KMS-11 (cell line): ENCODE measurements around the gene PLOD1.
"Not testable (repeated sequence)": the region's sequence is repeated elsewhere in the genome, so short reads cannot be mapped to it uniquely, and the experiment has no call there.

Experiments used
- H2AFZ ChIP-seq: fragments of 200-600 bp; sonication (generic); 2 replicates; pipeline ENCODE4 v1.6.1; 2016; ENCODE audit warnings: antibody characterized with exemption, mixed run types, low read depth
- H3K27ac ChIP-seq: fragments of 200-600 bp; sonication (generic); 2 replicates; pipeline ENCODE4 v1.6.1; 2016; ENCODE audit warnings: mild to moderate bottlenecking, mixed run types
- H3K27me3 ChIP-seq: fragments of 200-600 bp; sonication (generic); 2 replicates; pipeline ENCODE4 v1.6.1; 2017; ENCODE audit warnings: mild to moderate bottlenecking, low read depth, mixed run types, moderate library complexity; ENCODE audit not compliant: insufficient read depth
- H3K36me3 ChIP-seq: fragments of 200-600 bp; sonication (generic); 2 replicates; pipeline ENCODE4 v1.6.1; 2017; ENCODE audit warnings: mild to moderate bottlenecking, mixed run types; ENCODE audit not compliant: insufficient read depth
- H3K4me1 ChIP-seq: fragments of 200-600 bp; sonication (generic); 2 replicates; pipeline ENCODE4 v1.6.1; 2016; ENCODE audit warnings: mild to moderate bottlenecking, low read depth, mixed run types; ENCODE audit not compliant: poor library complexity, severe bottlenecking
- H3K4me2 ChIP-seq: fragments of 200-600 bp; sonication (generic); 2 replicates; pipeline ENCODE4 v1.7.0; 2016; ENCODE audit warnings: mild to moderate bottlenecking, mixed run types
- H3K4me3 ChIP-seq: fragments of 200-600 bp; sonication (generic); IDR thresholded peaks from 2 replicates; pipeline ENCODE4 v1.6.1; 2017; ENCODE audit warnings: low read depth, low read length, mixed read lengths; ENCODE audit not compliant: insufficient read depth
- H3K79me2 ChIP-seq: fragments of 200-600 bp; sonication (generic); 2 replicates; pipeline ENCODE4 v1.6.1; 2016; ENCODE audit warnings: low read depth, mixed run types; ENCODE audit not compliant: insufficient read depth
- H3K9ac ChIP-seq: fragments of 200-600 bp; sonication (generic); 2 replicates; pipeline ENCODE4 v1.6.1; 2016; ENCODE audit warnings: mild to moderate bottlenecking, mixed run types
- H4K20me1 ChIP-seq: fragments of 200-600 bp; sonication (generic); 2 replicates; pipeline ENCODE4 v1.6.1; 2016; ENCODE audit warnings: mild to moderate bottlenecking, mixed run types; ENCODE audit not compliant: insufficient read depth
- CTCF ChIP-seq: fragments of 200-600 bp; sonication (generic); conservative IDR thresholded peaks from 2 replicates; pipeline ENCODE4 v1.6.1; 2017; ENCODE audit warnings: low read depth, mild to moderate bottlenecking, antibody characterized with exemption, low read length, moderate library complexity, mixed read lengths

Gene PLOD1

GRCh38 chr1:11904978-11905377 lies 29.5 kb upstream of the PLOD1 start:
- Histone ChIP-seq H2AFZ (no peak overlapping the region), H3K4me1 (peaks cover 7% of the 10 kb centered on the region), H3K79me2 (no peaks in the 10 kb centered on the region), H3K9ac (no peak overlapping the region), H3K27ac (no peak overlapping the region), H3K36me3 (no peaks in the 10 kb centered on the region), H3K4me3 (no peak overlapping the region), H3K27me3 (peaks cover 15% of the 10 kb centered on the region; the same call in 1 of the 2 replicates), H3K4me2 (no peak overlapping the region), H4K20me1 (no peaks in the 10 kb centered on the region)
- no peak for TF ChIP-seq CTCF

- no peak for TF ChIP-seq CTCF
- H3K36me3 ChIP-seq, result no peaks in the 10 kb centered on the region
- H3K4me1 ChIP-seq, result peaks cover 11% of the 10 kb centered on the region
- H3K27me3 ChIP-seq, result peaks cover 4% of the 10 kb centered on the region; the same call in 1 of the 2 replicates
- no peak overlapping the region for H3K4me3 ChIP-seq
- no peaks in the 10 kb centered on the region for H3K79me2 ChIP-seq
- no peaks in the 10 kb centered on the region for H4K20me1 ChIP-seq
- no peak overlapping the region for H3K4me2 ChIP-seq
- no peak overlapping the region for H3K27ac ChIP-seq
- no peak overlapping the region for H3K9ac ChIP-seq
- H2AFZ ChIP-seq, result no peak overlapping the region
Measured at GRCh38 chr1:11906870-11907269, 27.6 kb upstream of the PLOD1 start.

GRCh38 chr1:11907275-11908094 lies 27.0 kb upstream of the PLOD1 start:
- Histone ChIP-seq H3K4me3 (no peak overlapping the region), H3K36me3 (no peaks in the 10 kb centered on the region), H3K4me1 (peaks cover 11% of the 10 kb centered on the region), H3K27me3 (no peaks in the 10 kb centered on the region), H4K20me1 (no peaks in the 10 kb centered on the region), H2AFZ (no peak overlapping the region), H3K9ac (peak overlapping the region; percentile 97), H3K79me2 (no peaks in the 10 kb centered on the region), H3K27ac (peak overlapping the region; percentile 99), H3K4me2 (peak overlapping the region; percentile 41; the same call in 1 of the 2 replicates)
- peak; percentile 84 for TF ChIP-seq CTCF

- no peak for TF ChIP-seq CTCF
- Histone ChIP-seq H3K79me2 (no peaks in the 10 kb centered on the region), H3K27me3 (no peaks in the 10 kb centered on the region), H3K27ac (peak overlapping the region; percentile 99), H3K36me3 (no peaks in the 10 kb centered on the region), H3K4me1 (peaks cover 11% of the 10 kb centered on the region), H3K4me2 (peak overlapping the region; percentile 90), H2AFZ (no peak overlapping the region), H3K4me3 (no peak overlapping the region), H3K9ac (peak overlapping the region; percentile 97), H4K20me1 (no peaks in the 10 kb centered on the region)
Measured at GRCh38 chr1:11908095-11908675, 26.3 kb upstream of the PLOD1 start.

- not testable (repeated sequence) for H3K27me3 ChIP-seq, H3K27ac ChIP-seq, H4K20me1 ChIP-seq, H3K4me2 ChIP-seq, H3K79me2 ChIP-seq, H2AFZ ChIP-seq, H3K4me3 ChIP-seq, H3K9ac ChIP-seq, H3K36me3 ChIP-seq
- H3K4me1 ChIP-seq, result peaks cover 11% of the 10 kb centered on the region
Measured at GRCh38 chr1:11910914-11911228, 23.6 kb upstream of the PLOD1 start.
